NB4 (cell line): Measurements from ENCODE around the gene LMO2.

Experiments used
- CTCF ChIP-seq: IDR thresholded peaks from one replicate; pipeline ENCODE4 v1.5.1; 2012; ENCODE audit warnings: low read depth, low read length
- MYC ChIP-seq: IDR thresholded peaks from 2 replicates; pipeline ENCODE4 v1.6.1; 2011; ENCODE audit warnings: low read depth, low read length
- POLR2A ChIP-seq: IDR thresholded peaks from 2 replicates; pipeline ENCODE4 v1.6.1; 2011; ENCODE audit warnings: mild to moderate bottlenecking; ENCODE audit not compliant: insufficient read length; ENCODE audit errors: extremely low read depth
- TF ChIP-seq, protein P1 (sequence below): IDR thresholded peaks from 2 replicates; pipeline ENCODE4 v1.6.1; 2011; ENCODE audit warnings: low read depth, low read length

DNA sequence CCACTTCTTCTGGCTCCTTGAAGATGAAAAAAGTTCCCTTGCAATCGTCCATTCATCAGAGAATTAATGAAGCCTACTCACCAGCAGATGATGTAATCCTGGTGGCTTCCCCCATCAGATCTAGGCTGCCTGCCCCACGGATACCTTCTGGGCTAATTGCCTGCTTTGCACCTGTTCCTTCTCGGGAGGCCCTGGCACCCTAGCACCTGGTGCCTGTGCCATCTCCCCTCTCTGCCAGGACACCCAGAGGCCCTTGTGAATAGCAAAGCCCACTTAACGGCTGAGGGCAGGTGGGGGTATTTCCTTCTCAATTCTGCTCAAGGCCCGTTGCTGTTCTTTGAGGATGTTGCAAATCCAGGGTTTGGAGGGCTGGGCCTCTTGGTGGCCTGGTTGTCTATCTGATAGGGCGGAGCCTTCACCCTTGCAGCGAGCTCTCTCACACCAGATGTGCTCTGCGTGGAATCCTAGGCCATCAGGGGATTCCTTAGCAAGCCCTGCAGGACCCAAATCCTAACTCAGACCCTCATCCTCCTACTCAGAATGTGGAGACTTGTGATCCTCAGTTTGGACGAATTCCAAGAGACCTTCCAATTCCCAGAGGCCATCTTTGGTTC is at the start of gene LMO2:
- TF ChIP-seq CTCF: no peak
- peak; percentile 69 for TF ChIP-seq POLR2A
- TF ChIP-seq, protein P1, sequence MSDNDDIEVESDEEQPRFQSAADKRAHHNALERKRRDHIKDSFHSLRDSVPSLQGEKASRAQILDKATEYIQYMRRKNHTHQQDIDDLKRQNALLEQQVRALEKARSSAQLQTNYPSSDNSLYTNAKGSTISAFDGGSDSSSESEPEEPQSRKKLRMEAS: no peak
- TF ChIP-seq MYC: no peak; the same call in 1 of the 2 replicates
